ENCODE measurements around the gene EXOSC5. TPM values are rescaled to one million over a fixed set of nuclear protein-coding genes. Genes with fewer than 3 reads are reported as not detected.
"Not testable (repeated sequence)": the region's sequence is repeated elsewhere in the genome, so short reads cannot be mapped to it uniquely, and the experiment has no call there.

The EXOSC5 gene
- total RNA-seq, 1 donor from 2014 or later, result 37.6 TPM

DNA sequence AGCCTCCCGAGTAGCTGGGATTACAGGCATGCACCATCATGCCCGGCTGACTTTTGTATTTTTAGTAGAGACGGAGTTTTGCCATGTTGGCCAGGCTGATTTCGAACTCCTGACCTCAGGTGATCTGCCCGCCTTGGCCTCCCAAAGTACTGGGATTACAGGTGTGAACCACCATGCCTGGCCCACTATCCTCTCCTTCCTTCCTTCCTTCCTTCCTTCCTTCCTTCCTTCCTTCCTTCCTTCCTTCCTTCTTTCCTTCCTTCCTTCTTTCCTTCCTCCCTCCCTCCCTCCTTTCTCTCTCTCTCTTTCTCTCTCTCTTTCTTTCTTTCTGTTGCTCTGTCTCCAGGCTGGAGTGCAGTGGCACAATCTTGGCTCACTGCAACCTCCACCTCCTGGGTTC, 26.0 kb downstream of the EXOSC5 start:
- intact Hi-C loops (cut with micrococcal nuclease), result not testable (repeated sequence)

DNA sequence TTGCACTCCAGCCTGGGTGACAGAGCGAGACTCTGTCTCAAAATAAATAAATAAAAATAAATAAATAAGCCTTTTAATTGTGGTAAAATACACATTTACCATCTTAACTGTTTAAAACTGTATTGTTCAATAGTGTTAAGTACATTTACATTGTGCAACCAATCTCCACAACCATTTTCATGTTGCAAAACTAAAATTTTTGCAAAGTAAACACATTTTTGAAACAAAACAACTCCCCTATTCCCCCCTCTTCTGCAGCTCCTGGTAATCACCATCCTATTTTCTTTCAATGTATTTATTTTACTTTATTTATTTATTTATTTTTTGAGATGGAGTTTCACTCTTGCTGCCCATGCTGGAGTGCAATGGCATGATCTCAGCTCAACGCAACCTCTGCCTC, 27.4 kb downstream of the EXOSC5 start:
- intact Hi-C loops (cut with micrococcal nuclease), result no loop called here

DNA sequence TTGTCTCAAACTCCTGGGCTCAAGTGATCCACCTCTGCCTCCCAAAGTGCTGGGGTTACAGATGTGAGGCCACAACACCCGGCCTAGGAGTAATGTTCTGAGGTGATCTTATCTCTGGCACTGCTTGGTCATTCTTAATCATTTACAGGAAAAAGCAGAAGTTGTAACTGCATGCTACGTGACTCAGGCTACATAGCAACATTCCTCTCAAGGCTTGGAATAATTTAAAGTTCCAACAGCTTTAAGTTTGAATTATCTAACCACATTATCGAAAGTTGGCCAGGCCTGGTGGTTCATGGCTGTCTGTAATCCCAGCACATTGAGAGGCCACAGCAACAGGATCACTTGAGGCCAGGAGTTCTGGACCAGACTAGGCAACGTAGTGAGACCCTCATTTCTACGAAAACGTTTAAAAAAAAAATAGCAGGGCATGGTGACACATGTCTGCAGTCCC, 29.3 kb downstream of the EXOSC5 start:
- intact Hi-C loops (cut with micrococcal nuclease), result no loop called here

GRCh38 chr19:41366089-41366488, 31.1 kb downstream of the EXOSC5 start:
- intact Hi-C loops (cut with micrococcal nuclease), result no loop called here

GRCh38 chr19:41364524-41365391, 32.4 kb downstream of the EXOSC5 start:
- intact Hi-C loops (cut with micrococcal nuclease), result loop anchor here (1.0 to 5.0 kb wide), 8 partner anchors 14 to 1016 kb away; partner anchors contain the start of genes BCKDHA, BLVRB, C19orf47 and COQ8B

GRCh38 chr19:41363753-41364523, 33.2 kb downstream of the EXOSC5 start, which contains the start of gene B9D2:
Gene B9D2, minus strand, starts transcription at chr19:41364149. Its CDS starts 630 bp downstream, at chr19:41363519.
- intact Hi-C loops (cut with micrococcal nuclease), result loop anchor here (1.0 to 5.0 kb wide), 9 partner anchors 10 to 1016 kb away; partner anchors contain the start of genes BCKDHA, BLVRB, C19orf47 and COQ8B

DNA sequence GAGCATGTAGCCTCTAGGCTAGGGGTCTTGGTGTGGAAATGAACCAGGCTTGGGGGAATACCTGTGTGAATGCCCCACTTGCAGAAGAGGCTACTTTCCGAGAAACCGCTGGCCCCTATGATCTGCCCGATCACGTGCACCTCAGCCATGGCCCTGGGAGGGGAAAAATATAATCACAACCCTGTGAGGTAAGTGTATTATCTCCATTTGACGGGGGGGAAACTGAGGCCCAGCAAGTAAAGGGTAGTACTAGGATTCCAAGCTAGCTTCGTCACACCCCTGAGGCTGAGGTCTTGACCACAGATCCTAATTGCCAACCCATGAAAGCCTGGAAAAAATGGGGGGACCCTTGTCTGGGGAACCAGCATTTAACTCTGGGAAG, 33.8 kb downstream of the EXOSC5 start:
- intact Hi-C loops (cut with micrococcal nuclease), result loop anchor here (1.0 to 5.0 kb wide), 4 partner anchors 9 to 896 kb away; partner anchors contain the start of genes BLVRB, COQ8B, ITPKC and SPTBN4

- intact Hi-C loops (cut with micrococcal nuclease), result loop anchor here (5.0 kb wide), 3 partner anchors 645 to 895 kb away; partner anchors contain the start of genes BLVRB, COQ8B, ITPKC and SPTBN4
Measured at GRCh38 chr19:41362143-41362847, 34.9 kb downstream of the EXOSC5 start.

GRCh38 chr19:41359741-41360140, 37.4 kb downstream of the EXOSC5 start:
- intact Hi-C loops (cut with micrococcal nuclease), result loop anchor here (5.0 to 10.0 kb wide), 4 partner anchors 515 to 892 kb away; partner anchors contain the start of genes BLVRB, CD79A, COQ8B and ITPKC

DNA sequence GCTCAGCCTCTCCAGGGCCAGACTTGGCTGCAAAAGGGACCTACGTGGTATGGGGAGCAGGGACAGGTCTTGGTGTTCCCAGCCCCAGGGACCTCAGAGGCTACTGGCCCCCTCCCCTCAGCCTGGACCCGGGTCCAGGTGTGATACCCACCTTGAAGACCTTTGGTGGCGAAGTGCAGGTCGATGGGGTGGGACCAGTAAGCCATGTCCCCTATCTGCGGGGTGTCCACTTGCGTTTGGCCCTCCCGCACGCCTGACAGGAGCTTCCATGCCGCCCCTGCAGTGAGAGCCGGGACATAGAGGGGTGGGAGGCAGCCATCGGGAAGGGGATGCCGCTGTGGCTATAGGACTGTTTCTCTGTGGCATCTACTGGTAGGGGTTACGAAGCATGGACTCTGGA, 39.4 kb downstream of the EXOSC5 start:
- intact Hi-C loops (cut with micrococcal nuclease), result loop anchor here (10.0 kb wide), 1 partner anchor 517 kb away; the partner anchor contains the start of gene CD79A

GRCh38 chr19:41356984-41357739, 40.0 kb downstream of the EXOSC5 start:
- intact Hi-C loops (cut with micrococcal nuclease), result loop anchor here (10.0 kb wide), 1 partner anchor 518 kb away; the partner anchor contains the start of gene CD79A

GRCh38 chr19:41355802-41356201, 41.4 kb downstream of the EXOSC5 start:
- intact Hi-C loops (cut with micrococcal nuclease), result loop anchor here (2.0 to 10.0 kb wide), 2 partner anchors 241 to 519 kb away; partner anchors contain the start of gene CD79A

DNA sequence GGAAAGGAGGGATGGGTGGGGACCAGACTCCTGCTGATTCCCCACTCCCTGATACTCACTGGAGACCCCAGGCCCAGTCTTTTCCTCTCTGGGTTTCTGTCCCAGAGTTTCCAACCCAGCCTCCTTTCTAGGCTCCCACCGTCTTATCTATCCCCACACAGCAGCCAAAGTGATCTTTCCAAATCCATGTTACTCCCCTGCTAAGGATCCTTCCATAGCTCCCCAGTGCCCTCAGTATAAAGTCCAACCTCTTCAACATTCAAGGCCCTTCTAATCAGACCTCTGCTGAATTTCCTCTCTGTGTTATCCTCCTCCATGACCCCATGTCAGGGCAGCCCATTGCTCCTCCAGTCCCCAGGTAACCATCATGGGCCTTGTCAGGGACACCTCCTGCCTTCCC, 42.1 kb downstream of the EXOSC5 start:
- intact Hi-C loops (cut with micrococcal nuclease), result loop anchor here (2.0 to 10.0 kb wide), 2 partner anchors 242 to 520 kb away; partner anchors contain the start of gene CD79A

- intact Hi-C loops (cut with micrococcal nuclease), result loop anchor here (1.0 to 10.0 kb wide), 9 partner anchors 9 to 912 kb away; partner anchors contain the start of genes ACTMAP, CD79A, DMAC2 and EGLN2
Measured at GRCh38 chr19:41354343-41354953, 42.7 kb downstream of the EXOSC5 start.

- intact Hi-C loops (cut with micrococcal nuclease), result loop anchor here (1.0 to 10.0 kb wide), 9 partner anchors 10 to 911 kb away; partner anchors contain the start of genes ACTMAP, CD79A, DMAC2 and EGLN2
Measured at GRCh38 chr19:41353466-41354342, 43.5 kb downstream of the EXOSC5 start, which contains the start of gene TGFB1. Gene TGFB1, minus strand, starts transcription at chr19:41353922. Its CDS starts 878 bp downstream, at chr19:41353044.

GRCh38 chr19:41352609-41353465, 44.3 kb downstream of the EXOSC5 start:
- intact Hi-C loops (cut with micrococcal nuclease), result loop anchor here (5.0 to 10.0 kb wide), 5 partner anchors 179 to 911 kb away; partner anchors contain the start of genes CD79A, EGLN2 and SERTAD3

DNA sequence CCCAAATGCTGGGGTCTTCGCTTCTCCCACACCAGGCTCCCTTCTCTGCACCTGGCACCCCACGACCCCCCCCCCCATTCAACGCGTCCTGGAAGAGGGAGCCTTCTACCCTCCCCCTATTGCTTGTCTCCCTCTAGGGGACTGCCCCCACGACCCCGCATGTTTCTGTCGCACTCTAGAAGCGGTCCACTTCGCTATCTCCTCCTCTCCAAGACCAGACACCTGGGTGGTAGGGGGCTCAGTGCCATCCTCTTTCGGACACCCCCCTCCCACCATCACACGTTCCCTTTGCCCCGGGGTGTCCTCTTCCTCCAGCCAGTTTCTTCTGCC, 44.9 kb downstream of the EXOSC5 start:
- intact Hi-C loops (cut with micrococcal nuclease), result loop anchor here (5.0 to 10.0 kb wide), 5 partner anchors 180 to 910 kb away; partner anchors contain the start of genes CD79A, EGLN2 and SERTAD3
